HG02798 (cell line): ENCODE results near the gene KCTD17.

Experiments used
- ATAC-seq: cut with Tn5 transposase; IDR thresholded peaks from one replicate; pipeline ENCODE4 v1.9.1; 2021; ENCODE audit warnings: mild to moderate bottlenecking; ENCODE audit not compliant: unreplicated experiment, poor library complexity

The KCTD17 gene

DNA sequence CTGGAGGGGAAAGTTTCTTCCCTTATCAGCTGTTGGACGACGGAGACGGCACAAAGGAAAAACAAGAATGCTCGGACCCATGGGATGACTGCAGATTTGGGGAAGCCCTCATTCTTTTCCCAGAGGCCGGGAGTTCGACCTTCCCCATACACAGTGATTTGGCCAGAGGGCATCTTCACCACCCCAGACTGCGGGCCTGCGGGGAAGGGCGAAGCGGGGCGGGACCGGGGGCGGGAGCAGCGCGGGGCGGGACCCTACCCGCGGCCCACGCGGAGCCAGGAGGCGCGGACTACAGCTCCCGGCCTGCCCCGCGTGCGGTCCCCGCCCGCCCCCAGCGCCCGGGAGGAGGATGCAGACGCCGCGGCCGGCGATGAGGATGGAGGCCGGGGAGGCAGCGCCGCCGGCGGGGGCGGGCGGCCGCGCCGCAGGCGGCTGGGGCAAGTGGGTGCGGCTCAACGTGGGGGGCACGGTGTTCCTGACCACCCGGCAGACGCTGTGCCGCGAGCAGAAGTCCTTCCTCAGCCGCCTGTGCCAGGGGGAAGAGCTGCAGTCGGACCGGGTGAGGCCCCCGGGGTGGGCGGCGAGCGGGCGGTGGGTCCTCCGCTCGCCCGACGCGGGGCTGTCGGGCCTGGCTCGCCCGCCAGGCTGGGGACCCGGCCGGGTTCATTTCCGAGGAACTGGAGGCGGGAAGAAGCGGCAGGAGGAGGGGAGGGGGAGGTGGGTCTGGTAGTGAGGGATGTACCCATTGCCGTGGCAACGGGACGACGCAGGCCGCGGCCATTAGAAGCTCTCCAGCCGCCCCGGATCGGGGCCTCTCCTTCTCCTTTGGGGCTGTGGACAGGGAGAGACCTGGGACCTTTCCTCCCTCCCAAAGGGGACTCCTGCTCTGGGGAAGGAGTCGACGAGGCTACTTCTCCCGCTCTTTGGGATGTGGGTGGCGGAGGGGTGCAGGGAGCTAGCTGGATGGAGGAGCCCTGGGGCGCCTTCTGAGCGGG, at the start of gene KCTD17:
KCTD17 (plus strand) TSS at position 352 of the 995 bp plus-strand sequence; CDS start at position 371, 19 bp downstream.
- peak; percentile 84 for ATAC-seq

DNA sequence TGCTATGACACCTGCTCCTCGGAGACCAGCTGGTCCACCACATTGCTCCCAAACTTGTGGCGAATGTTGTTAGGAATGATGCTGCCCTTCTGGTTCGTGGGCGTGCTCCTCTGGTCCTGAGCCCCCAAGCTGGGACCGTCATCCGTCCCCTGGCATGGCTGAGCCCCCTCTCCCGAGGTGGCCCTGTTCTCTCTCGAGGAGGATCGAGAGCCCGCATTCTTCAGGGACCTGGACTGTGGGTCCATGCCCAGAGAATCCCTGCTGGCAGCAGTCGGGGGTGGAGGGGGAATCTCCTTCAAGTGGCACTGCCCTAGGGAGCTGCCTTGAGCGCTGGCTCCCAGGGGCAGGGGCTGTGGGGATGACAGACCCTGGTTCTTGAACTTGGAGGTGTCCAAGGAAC, 49.7 kb upstream of the KCTD17 start:
- ATAC-seq: no peak

- ATAC-seq: no peak
Observed at GRCh38 chr22:37002633-37003032, 48.9 kb upstream of the KCTD17 start.

GRCh38 chr22:37007651-37008050, 43.9 kb upstream of the KCTD17 start:
- ATAC-seq: no peak

DNA sequence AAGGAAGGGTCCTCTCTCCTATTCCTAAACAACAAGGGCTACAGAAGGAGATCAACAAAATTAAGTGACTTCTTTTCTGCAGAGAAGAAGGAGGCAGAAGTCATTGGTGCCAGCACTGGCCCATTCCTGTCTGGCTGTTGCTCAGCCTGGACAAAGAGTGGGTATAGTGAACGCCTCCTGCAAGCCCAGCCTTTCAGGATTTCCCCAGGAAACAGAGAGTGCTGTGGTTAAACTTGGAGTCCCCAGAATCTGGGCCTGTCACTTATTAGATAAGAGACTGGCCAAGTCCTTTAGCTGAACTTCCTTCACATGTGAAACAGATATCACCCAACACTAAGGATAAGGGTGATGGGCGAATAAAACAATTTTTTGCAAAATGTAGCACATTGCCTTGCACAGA, 43.2 kb upstream of the KCTD17 start:
- ATAC-seq: no peak

DNA sequence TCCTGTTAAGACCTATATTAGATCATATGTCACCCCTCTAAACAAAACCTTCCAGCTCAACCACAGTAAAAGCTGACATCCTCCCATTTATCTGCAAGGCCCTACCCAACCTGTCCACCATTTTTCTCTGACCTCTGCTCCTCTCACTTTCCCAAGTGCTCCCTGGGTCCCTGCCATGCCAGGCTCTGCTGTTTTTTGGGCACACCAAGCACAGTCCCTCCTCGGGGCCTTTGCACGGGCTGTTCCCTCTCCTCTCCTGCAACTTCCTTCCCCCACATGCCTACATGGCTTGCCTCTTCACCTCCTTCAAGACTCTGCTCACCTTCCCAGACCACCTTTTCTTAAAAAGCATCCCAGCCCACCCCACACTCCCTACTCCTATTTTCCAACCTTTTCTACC, 42.1 kb upstream of the KCTD17 start:
- no peak for ATAC-seq

DNA sequence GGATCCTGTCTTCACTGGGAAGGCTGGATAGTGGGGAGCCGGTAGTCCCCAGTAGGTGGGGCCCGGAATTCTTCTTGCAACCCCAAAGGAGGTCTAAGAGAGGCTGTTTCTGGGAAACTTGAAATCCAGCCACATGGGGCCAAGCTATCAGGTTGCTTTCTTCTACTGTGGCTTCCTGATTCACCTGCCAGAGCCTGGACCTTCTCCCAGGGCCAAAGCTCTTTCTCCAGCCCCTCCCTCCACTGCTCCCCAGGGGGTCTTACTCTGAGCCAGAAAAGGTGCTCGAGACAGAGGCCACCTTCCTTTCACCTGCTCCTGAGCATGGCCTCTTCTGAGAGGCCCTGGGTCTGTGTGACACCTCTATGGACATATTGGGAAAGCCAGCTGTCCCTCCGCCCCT, 41.4 kb upstream of the KCTD17 start:
- no peak for ATAC-seq

- no peak for ATAC-seq
Observed at GRCh38 chr22:37010976-37011375, 40.6 kb upstream of the KCTD17 start.

- no peak for ATAC-seq
Observed at GRCh38 chr22:37011472-37011871, 40.1 kb upstream of the KCTD17 start.

DNA sequence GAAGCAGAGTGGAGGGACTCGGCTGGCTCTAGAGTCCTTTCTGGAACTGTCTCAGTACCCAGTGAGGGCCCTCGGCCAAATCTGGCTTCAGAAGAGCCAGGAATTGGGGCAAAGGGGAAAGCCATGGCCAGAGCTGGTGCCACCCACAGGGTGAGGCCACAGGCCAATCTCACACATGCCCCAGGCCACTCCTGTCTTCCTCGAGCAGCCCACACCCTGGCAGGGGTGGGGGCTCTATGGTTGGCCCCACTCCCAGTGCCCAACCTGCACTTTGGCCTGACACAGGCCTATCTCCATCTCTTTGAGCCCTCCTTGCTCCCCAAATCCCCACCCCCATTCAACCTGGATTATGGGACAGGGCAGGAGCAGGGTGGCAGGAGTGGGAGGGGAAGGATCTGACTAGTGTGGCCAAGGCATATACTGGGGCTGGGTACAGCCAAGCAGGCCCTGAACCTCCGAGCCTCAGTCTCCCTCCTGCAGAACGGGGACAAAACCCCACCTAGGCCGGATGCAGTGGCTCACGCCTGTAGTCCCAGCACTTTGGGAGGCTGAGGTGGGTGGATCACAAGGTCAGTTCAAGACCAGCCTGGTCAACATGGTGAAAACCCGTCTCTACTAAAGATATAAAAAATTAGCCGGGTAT, 39.2 kb upstream of the KCTD17 start:
- no peak for ATAC-seq

DNA sequence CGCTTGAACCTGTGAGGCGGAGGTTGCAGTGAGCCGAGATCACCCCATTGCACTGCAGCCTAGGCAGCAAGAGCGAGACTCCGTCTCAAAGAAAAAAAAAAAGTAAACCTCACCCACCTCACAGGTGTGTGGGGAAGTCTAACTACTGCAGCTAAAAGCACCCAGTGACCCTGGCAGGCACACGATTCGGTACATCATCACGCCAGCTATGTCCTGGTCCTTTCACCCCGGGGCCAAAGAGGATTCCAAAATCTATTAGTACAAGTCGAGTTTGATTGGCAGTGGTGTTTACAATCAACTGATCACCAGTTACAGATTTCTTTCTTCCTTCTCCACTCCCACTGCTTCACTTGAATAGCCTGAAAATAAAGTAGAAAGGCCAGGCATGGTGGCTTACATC, 38.6 kb upstream of the KCTD17 start:
- no peak for ATAC-seq

DNA sequence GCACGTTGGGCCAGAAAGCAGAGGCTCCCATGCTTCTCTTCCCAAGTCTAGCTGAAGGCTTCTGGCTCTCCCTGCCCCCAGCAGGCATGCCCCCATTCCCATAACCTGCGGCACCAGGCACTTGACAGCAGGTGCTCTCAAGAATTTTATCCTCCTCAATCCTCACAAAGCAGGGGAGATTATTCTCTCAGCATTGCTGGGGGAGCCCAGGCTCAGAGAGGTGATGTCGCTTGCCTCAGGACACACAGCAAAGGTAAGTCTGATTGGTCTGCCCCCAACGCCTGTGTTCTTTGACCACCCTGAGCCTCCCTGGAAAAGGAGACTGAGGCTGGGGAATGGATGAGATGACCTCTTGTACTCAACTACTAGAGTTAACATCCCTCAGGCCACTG, 37.1 kb upstream of the KCTD17 start:
- no peak for ATAC-seq

DNA sequence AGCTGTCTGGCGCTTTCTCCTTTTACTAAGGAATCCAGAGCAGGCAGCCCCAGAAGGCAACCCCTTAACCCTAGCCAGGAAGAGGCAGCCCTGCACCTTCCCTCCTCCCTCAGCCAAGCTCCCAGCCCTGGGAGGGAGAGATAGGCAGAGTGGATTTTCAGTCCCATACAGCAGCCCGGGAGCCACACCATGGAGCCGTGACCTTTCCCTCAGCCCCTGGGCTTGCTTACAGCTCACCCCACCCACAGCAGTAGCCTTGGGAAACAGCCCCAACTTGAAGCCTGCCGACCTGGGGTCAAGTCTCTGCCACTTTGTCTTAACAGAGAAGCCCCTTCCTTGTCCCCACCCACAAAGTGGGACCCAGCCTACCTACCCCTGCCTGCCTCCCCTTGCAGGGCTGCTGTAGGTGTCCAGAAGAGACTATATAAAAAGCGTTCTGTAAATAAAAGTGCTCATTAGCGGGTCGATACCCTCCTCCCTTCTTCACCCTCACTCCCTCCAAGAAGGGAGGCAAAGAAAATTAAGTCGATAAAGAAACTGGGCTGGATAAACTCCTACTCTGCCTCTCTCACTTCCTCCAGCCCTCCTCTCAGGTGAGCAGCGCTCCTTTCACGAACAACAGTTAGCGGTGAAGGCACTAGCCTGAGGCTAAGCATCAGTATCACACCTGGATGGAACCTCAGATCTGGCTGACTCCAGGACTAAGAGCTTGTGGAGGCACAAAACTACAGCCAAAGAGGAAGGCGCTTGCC, 36.5 kb upstream of the KCTD17 start:
- no peak for ATAC-seq

- no peak for ATAC-seq
Observed at GRCh38 chr22:37015587-37015878, 36.0 kb upstream of the KCTD17 start.

- ATAC-seq: no peak
Observed at GRCh38 chr22:37016134-37016910, 35.2 kb upstream of the KCTD17 start.

- ATAC-seq: no peak
Observed at GRCh38 chr22:37017356-37017755, 34.2 kb upstream of the KCTD17 start.

DNA sequence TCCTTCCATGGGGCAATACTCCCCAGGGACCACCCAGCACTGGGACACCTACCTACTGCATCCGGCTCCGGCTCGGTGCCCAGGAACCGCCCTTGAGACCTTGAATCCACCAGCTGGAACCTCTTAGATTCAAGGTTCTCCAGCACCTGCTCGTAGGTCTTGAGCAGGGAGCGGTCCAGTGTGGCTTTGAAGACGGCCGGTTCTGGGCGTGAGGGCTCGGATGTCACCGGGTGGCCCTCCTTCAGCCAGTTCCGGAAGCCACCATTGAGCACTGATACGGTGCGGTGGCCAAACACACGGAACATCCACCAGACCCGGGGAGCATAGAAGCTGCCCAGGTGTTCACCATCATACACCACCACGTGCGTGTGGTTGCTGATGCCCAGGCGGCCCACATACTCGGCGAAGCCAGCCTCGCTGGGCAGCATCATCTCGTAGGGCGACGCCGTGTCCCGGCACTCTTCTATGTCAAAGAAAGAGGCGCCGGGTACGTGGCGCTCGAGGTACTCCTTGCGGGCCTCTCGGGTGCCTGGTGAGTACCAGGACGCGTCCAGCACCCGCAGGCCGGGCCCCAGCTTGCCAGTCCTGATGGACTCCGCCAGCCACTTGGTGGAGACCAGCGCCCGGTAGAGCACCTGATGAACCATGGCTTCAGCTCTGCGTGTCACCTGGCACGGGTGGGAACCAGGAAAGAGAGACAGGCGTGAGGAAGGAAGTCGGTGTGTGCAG, 33.3 kb upstream of the KCTD17 start:
- ATAC-seq: no peak

GRCh38 chr22:37018815-37019308, 32.7 kb upstream of the KCTD17 start:
- peak; percentile 25 for ATAC-seq
